ENCODE data around the gene VSIG4. TPM values are rescaled to one million over a fixed set of nuclear protein-coding genes. Genes with fewer than 3 reads are reported as not detected.

The VSIG4 gene
- total RNA-seq, 2 donors from 2014 or later, result 14.8 to 38.9 TPM

DNA sequence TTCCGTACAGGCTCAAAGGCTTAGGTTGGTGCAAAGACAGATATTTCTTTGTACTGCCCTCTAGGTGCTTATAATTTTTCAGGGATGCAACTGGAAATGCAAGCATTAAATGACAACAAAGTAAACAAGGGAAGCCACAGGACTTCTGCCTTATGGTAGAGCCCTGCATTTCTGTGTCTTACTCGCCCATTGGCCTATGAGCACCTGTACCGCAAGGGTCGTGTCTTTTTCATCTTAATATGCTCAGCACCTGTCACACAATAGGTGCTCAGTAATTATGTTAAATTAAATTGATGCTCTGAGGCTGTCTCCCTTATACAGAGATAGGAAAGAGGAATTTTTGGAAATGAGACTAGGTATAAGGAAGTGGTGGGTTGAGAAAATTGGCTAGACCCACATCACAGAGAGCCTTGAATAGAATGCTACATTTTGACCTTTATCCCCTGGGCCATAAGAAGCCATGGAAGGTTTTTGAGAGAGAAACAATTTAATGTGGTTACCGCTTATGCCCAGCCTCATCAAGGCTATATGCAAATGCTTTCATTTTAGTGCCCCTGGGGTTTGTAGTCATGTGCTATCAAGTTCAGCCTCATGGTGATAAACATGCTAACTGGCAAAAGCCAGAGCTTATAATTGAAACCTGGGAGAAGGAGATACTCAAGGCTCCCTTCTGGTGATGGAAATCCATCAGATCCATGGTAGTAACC is 16.3 kb downstream of the VSIG4 start:
- no peaks in the 10 kb centered on the region for H3K9me3 ChIP-seq
- DNase-seq (no peak), ATAC-seq (no peak)
- no peak overlapping the region for H3K4me3 ChIP-seq
- 83% methylated on average over 5 of the region's 5 CpGs for WGBS, 2 donors
- no peaks in the 10 kb centered on the region for H3K4me1 ChIP-seq
- intact Hi-C loops (cut with DNase I), result no loop called here
- no peaks in the 10 kb centered on the region for H3K27me3 ChIP-seq
- H3K27ac ChIP-seq, result no peak overlapping the region
- no peaks in the 10 kb centered on the region for H3K36me3 ChIP-seq (replicated peaks in 1 of 2; ENCODE audit: insufficient read depth in 1 of 2, low read depth in 2 of 2)
- TF ChIP-seq, protein P1, sequence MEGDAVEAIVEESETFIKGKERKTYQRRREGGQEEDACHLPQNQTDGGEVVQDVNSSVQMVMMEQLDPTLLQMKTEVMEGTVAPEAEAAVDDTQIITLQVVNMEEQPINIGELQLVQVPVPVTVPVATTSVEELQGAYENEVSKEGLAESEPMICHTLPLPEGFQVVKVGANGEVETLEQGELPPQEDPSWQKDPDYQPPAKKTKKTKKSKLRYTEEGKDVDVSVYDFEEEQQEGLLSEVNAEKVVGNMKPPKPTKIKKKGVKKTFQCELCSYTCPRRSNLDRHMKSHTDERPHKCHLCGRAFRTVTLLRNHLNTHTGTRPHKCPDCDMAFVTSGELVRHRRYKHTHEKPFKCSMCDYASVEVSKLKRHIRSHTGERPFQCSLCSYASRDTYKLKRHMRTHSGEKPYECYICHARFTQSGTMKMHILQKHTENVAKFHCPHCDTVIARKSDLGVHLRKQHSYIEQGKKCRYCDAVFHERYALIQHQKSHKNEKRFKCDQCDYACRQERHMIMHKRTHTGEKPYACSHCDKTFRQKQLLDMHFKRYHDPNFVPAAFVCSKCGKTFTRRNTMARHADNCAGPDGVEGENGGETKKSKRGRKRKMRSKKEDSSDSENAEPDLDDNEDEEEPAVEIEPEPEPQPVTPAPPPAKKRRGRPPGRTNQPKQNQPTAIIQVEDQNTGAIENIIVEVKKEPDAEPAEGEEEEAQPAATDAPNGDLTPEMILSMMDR (IDR thresholded peaks at IDR 0.05), result no peak
- no peak for TF ChIP-seq POLR2A (IDR thresholded peaks at IDR 0.05)

DNA sequence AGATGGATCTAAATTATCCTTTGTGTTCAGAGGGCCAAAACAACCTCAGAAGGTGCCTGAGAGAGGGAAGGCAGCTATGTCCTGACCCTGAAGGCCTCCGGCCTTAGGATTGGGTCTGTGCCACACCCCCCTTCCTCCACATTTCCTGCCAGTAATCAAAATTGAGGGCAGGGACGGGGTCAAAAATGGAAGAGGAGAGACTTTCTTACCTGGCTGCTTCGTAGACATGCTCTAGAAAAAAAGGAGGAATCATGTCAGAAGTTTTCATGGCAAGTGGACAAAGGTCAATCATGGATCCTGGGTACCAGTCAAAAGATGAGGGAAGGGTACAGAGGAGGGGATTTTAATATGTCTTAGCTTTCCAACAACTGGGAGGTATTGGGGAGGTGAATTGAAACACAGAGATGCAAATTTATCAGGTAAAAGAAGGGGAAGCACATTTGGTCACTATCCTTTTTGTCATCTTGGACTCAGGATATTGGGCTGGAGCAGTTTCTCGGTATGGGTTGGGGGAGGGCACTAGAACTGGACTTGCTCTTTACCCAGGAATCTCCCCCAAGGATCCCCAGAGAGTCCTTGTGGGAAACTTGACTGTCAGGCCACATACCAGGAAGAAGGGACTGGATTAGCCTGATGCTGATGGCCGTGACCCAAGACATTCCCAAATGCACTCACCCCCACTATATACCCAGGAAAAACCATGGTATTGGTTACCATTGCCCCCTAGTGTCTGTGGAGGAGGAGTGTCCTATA is 17.1 kb downstream of the VSIG4 start:
- intact Hi-C loops (cut with DNase I), result no loop called here
- Histone ChIP-seq H3K9me3 (no peaks in the 10 kb centered on the region), H3K27me3 (no peaks in the 10 kb centered on the region), H3K4me1 (no peaks in the 10 kb centered on the region), H3K4me3 (no peak overlapping the region), H3K36me3 (replicated peaks in 1 of 2; ENCODE audit: insufficient read depth in 1 of 2, low read depth in 2 of 2) (no peaks in the 10 kb centered on the region), H3K27ac (no peak overlapping the region)
- WGBS, 2 donors, result 48 to 57% methylated on average over 4 to 5 of the region's 5 CpGs
- TF ChIP-seq, protein P1 (IDR thresholded peaks at IDR 0.05), result no peak
- no peak for TF ChIP-seq POLR2A (IDR thresholded peaks at IDR 0.05)
- DNase-seq, result no peak
- ATAC-seq, result no peak

DNA sequence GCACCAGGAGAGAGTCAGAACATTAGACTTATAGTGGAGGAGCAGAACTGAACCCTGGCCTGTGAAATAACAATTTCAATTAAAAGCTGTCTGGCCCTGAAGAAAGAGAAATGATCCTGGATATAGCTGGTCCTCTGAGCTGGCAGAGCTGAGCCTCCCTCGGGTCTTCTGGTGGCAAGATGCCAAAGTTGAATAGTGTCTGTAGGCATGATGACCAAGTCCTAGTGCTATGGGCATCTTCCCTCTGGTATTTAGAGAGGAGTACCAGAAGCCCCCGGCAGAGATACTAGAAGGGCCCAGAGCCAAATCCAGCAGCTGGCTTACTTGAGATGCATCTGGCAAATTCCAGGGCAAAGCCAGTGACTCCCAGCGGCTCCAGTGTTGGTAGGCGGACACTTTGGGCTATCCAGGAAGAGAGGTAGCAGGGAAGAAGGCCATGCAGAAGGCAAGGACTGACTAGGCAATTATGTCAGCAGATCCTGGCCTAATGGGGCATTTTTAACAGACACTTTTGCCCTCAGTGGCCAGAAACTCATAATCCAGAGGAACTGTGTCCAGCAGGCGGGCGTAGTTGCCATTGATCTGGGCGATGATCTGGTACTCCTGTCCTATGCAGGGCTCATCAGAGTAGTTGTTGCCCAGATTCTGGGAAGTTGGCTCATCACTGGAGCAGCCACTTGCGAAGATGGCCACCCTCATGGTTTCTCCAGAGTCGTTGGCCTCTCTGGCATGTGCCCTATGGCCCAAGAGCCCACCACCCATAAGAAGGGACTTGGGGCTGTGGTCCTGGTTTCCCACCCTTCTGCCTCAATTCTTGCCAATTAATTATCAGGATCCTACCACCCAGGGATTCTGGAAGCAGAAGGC is 17.9 kb downstream of the VSIG4 start:
- Histone ChIP-seq H3K4me1 (no peaks in the 10 kb centered on the region), H3K27me3 (no peaks in the 10 kb centered on the region), H3K36me3 (replicated peaks in 1 of 2; ENCODE audit: insufficient read depth in 1 of 2, low read depth in 2 of 2) (no peaks in the 10 kb centered on the region), H3K9me3 (no peaks in the 10 kb centered on the region), H3K27ac (no peak overlapping the region), H3K4me3 (no peak overlapping the region)
- ATAC-seq (no peak), DNase-seq (no peak)
- 69% methylated on average over 8 of the region's 9 CpGs; no CpG with 5 or more reads in 1 of the 2 donors for WGBS, 2 donors
- intact Hi-C loops (cut with DNase I), result no loop called here
- TF ChIP-seq, protein P1 (IDR thresholded peaks at IDR 0.05), result no peak
- no peak for TF ChIP-seq POLR2A (IDR thresholded peaks at IDR 0.05)

DNA sequence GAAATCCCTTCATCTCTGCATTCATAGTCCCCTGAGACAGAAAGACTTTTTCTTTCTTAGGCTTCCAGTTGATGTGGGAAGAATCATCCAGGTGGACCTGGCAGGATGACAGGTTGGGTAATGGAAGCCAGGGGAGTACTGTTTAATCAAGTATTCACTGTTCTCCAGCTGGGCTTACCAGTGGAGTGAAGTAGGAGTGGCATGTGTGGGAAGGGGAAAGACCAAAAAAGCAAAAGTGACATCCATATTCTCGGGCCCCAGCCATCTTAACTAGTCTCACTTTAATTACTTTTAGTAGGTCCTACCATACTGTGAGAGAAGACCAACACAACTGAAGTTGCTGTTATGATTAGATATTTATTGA is 18.5 kb downstream of the VSIG4 start:
- no peak for ATAC-seq
- no peak for TF ChIP-seq POLR2A (IDR thresholded peaks at IDR 0.05)
- TF ChIP-seq, protein P1 (IDR thresholded peaks at IDR 0.05), result no peak
- Histone ChIP-seq H3K4me1 (no peaks in the 10 kb centered on the region), H3K9me3 (no peaks in the 10 kb centered on the region), H3K27me3 (no peaks in the 10 kb centered on the region), H3K36me3 (replicated peaks in 1 of 2; ENCODE audit: insufficient read depth in 1 of 2, low read depth in 2 of 2) (no peaks in the 10 kb centered on the region), H3K4me3 (no peak overlapping the region), H3K27ac (no peak overlapping the region)
- no peak for DNase-seq
- intact Hi-C loops (cut with DNase I), result no loop called here
- 29 to 42% methylated on average over 1 of the region's 1 CpG for WGBS, 2 donors

Data from body of pancreas (tissue), 4 donors.